ENCODE results near the gene FAM43B. TPM values are rescaled to one million over a fixed set of nuclear protein-coding genes. Genes with fewer than 3 reads are reported as not detected.

The FAM43B gene
- total and polyA plus RNA-seq, 2 experiments from 2014 or later, result 0.66 to 3.0 TPM

GRCh38 chr1:20528221-20528620, 24.2 kb upstream of the FAM43B start:
- TF ChIP-seq EZH2 (IDR thresholded peaks at IDR 0.05; ENCODE audit: low read depth, unreplicated experiment) (no peak), CTCF (conservative IDR thresholded peaks at IDR 0.05; ENCODE audit: low read depth in 2 of 2) (no peak), CREB1 (CRISPR knock-in tag; IDR thresholded peaks at IDR 0.05; ENCODE audit: low read depth) (no peak), NANOG (IDR thresholded peaks at IDR 0.05; ENCODE audit: borderline replicate concordance) (no peak), ZNF114 (CRISPR knock-in tag; IDR thresholded peaks at IDR 0.05) (no peak), JUNB (IDR thresholded peaks at IDR 0.05; ENCODE audit: unreplicated experiment) (no peak), POLR2AphosphoS5 (IDR thresholded peaks at IDR 0.05; ENCODE audit: low read depth) (no peak), ZNF331 (CRISPR knock-in tag; IDR thresholded peaks at IDR 0.05; ENCODE audit: low read depth) (no peak), EZH2phosphoT487 (IDR thresholded peaks at IDR 0.05; ENCODE audit: unreplicated experiment) (no peak), STAT1 (IDR thresholded peaks at IDR 0.05; ENCODE audit: unreplicated experiment) (no peak), REST (IDR thresholded peaks at IDR 0.05; ENCODE audit: unreplicated experiment) (no peak), ZNF462 (CRISPR knock-in tag; IDR thresholded peaks at IDR 0.05) (no peak), ETS1 (IDR thresholded peaks at IDR 0.05) (no peak)
- Histone ChIP-seq H3K4me3 (no peak overlapping the region), H3K4me1 (ENCODE audit: insufficient read depth) (no peaks in the 10 kb centered on the region), H4K20me1 (replicated peaks; ENCODE audit: insufficient read depth) (no peaks in the 10 kb centered on the region), H3K9me2 (ENCODE audit: insufficient read depth) (no peaks in the 10 kb centered on the region), H2AFZ (no peak overlapping the region), H3F3A (replicated peaks; ENCODE audit: low read depth) (no peaks in the 10 kb centered on the region), H3K27ac (ENCODE audit: low read depth) (no peak overlapping the region), H3K36me3 (ENCODE audit: insufficient read depth) (no peaks in the 10 kb centered on the region), H3K4me2 (no peak overlapping the region), H3K79me2 (replicated peaks; ENCODE audit: insufficient read depth) (no peaks in the 10 kb centered on the region), H3K27me3 (ENCODE audit: insufficient read depth) (no peaks in the 10 kb centered on the region)
- H3K4me1 Mint-ChIP-seq, result no peaks in the 10 kb centered on the region
- H3K9me3 Mint-ChIP-seq, result no peaks in the 10 kb centered on the region
- H3K27me3 Mint-ChIP-seq (ENCODE audit: insufficient read depth, low read depth, poor library complexity), result peaks cover 4% of the 10 kb centered on the region
- no peak overlapping the region for H3K27ac Mint-ChIP-seq
- H3K4me3 Mint-ChIP-seq, result no peak overlapping the region
- ATAC-seq (no peak), DNase-seq (ENCODE audit: low spot score) (peak; percentile 21)
- H3K36me3 Mint-ChIP-seq (ENCODE audit: low read depth), result no peaks in the 10 kb centered on the region
